GM12801 (cell line): ENCODE data around the gene DBF4.

Experiments used
- TF ChIP-seq, protein P1 (sequence below): IDR thresholded peaks from one replicate; pipeline ENCODE4 v1.5.1; 2011; ENCODE audit warnings: control low read depth; ENCODE audit not compliant: insufficient read length; ENCODE audit errors: extremely low read depth

DBF4 gene

DNA sequence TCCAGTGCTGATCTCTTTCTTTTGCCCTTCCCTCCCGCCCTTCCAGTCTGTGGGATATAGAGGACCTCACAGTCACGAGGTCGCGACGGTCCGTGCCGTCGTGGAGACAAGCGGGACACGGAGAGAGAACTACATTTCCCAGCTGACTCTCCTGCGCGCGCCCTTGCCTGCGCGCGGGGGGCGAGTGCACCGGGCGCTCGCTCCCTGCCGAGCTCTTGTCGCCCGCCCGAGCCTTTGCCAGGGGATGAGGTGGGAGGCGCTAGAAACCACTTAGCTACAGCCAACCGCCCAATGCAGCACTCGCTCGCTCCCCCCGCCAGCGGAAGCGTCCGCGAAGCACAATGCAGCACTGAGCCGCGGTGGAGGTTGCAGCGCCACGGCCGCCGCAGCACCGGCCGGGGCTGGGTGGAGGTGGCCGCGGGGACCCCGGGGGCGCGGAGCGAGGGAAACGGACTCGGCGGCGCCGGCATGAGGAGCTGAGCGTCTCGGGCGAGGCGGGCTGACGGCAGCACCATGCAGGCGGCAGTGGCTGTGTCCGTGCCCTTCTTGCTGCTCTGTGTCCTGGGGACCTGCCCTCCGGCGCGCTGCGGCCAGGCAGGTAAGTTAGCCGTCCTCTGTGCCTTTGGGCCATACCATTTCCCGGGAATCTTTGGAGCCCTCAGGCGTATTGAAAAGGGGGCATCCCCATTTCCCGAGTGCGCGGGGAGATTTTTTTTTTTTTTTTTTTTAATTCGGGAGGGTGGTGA lies 57.8 kb downstream of the DBF4 start, which contains the start of gene ADAM22:
ADAM22 (plus strand) TSS at position 299 of the 746 bp plus-strand sequence; CDS start at position 514, 215 bp downstream.
- TF ChIP-seq, protein P1, sequence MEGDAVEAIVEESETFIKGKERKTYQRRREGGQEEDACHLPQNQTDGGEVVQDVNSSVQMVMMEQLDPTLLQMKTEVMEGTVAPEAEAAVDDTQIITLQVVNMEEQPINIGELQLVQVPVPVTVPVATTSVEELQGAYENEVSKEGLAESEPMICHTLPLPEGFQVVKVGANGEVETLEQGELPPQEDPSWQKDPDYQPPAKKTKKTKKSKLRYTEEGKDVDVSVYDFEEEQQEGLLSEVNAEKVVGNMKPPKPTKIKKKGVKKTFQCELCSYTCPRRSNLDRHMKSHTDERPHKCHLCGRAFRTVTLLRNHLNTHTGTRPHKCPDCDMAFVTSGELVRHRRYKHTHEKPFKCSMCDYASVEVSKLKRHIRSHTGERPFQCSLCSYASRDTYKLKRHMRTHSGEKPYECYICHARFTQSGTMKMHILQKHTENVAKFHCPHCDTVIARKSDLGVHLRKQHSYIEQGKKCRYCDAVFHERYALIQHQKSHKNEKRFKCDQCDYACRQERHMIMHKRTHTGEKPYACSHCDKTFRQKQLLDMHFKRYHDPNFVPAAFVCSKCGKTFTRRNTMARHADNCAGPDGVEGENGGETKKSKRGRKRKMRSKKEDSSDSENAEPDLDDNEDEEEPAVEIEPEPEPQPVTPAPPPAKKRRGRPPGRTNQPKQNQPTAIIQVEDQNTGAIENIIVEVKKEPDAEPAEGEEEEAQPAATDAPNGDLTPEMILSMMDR: no peak

DNA sequence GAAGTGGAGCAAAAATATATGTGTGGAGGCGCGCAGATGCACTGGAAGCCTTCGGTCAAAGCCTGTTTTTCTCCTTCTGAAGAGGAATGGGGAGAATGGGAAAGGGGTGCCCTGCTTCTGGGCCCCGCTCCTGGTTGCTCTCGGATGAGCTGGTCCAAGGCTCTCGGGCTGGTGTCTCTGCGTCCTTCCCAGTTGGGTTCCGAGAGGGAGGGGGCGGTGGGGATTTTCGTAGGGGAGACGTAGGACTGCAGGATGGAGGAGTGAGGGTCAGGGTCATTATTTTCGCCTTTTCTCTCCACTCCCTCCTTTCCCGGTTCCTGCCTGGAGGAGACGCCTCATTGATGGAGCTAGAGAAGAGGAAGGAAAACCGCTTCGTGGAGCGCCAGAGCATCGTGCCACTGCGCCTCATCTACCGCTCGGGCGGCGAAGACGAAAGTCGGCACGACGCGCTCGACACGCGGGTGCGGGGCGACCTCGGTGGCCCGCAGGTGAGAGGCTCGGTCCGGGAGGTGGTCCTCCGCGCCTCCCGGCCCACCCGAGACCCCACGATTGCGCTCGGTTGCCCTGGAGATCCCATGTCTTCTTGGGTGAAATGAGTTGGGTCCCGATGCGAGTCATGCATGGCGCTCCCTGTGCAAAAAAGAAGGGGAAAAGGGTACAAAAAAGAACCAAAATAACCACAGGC lies 58.5 kb downstream of the DBF4 start:
- TF ChIP-seq, protein P1: no peak

DNA sequence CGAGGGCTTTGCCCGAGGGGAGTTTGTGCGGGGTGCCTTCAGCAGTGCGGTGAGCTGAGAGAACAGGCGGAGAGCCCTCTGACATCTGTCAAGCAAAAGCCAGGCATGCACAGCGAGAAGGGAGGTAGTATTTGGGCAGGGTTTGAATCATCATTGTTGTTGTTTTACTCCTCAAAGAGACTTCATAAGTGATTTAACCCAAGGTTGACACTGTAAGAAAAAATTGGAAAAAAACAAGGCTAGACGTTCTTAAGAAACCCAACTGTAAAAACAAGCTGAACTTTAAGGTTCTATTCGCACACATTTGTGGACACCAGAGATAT lies 59.1 kb downstream of the DBF4 start:
- TF ChIP-seq, protein P1: no peak

DNA sequence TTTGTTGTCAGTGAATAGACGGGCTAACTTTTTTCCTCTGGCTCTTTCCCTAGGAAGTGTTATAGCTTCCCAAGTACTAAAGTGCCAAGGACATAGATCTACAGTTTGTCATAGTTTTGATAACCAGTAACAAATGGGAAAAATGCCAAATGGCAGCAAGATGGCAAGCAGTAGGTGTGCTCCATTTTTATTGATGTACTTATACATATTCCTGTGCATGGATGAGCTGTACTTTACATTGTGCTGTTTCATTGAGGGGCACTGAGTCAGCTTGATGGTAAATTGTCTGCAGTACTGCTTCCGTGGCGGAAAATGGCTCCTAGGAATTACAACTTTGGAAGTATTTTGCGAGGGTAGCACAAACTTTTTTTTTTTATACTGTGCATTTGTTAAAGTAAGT lies 64.8 kb downstream of the DBF4 start:
- TF ChIP-seq, protein P1: no peak

DNA sequence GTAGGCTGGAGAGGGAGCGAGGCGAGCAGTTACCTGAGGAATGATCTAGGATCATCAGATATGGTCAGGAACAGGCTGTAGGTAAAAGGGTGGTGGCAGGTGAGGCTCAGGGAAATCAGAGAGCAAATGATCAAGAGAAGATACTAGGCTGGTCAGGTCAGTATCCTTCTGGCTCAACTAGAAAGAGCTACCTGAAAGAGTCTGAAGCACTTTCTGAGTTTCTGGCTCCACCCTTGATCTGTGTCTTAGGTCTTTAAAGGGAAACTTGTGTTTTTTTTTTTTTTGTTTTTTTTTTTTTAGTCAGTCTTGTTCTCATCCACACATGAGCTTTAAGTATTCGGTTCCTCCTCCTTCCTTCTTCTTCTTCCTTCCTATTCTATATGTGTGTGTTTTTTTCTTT lies 68.3 kb downstream of the DBF4 start:
- TF ChIP-seq, protein P1: no peak

DNA sequence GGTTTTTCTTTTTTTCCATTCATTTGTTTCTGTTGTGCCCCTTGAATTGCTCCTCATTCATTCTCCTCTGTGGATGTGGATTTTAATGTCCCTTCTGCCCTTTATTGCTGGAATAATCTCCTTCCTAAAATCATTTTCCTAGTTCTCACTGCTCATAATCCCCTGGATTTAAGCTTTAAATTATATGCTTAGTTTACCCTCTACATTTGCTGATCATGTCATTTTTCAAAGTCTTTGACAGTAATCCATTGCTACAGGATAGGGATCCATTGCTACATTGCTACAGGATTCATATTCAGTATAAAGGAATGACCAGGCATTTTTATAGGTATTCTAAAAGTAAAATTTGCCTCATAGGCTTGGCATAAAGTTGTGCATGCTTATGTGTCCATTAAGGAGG lies 72.1 kb downstream of the DBF4 start:
- TF ChIP-seq, protein P1: no peak
